Measurements from ENCODE around the gene HDAC8. TPM values are rescaled to one million over a fixed set of nuclear protein-coding genes. Genes with fewer than 3 reads are reported as not detected.

Gene HDAC8
- total and polyA plus RNA-seq, 8 donors, result 28.7 to 49.5 (median 39.6) TPM

DNA sequence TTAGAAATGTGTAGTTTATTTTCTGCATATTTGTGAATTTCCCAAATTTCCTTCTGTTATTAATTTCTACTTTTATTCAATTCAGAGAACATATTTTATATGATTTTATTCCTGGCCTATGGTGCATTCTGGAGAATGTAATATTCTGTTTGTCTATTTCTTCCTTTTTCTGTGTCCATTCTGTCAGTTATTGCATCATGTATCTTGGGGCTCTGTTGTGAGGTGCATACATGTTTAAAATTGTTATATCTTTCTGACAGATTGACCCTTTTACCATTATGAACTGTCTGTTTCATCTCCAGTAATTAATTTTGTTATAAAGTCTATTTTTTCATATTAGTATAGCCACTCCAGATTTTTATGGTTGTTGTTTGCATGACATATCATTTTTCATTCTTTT is 170.0 kb downstream of the HDAC8 start:
- no peaks in the 10 kb centered on the region for H3K36me3 ChIP-seq
- H3K4me3 ChIP-seq, result no peak overlapping the region
- ATAC-seq (no peak), DNase-seq (no peak)
- H3K27ac ChIP-seq, result no peak overlapping the region
- no peak for TF ChIP-seq CTCF (IDR thresholded peaks at IDR 0.05)
- H3K4me1 ChIP-seq, result no peaks in the 10 kb centered on the region
- H3K9me3 ChIP-seq, result no peaks in the 10 kb centered on the region
- intact Hi-C loops (cut with DNase I), result no loop called here
- H3K27me3 ChIP-seq, result no peaks in the 10 kb centered on the region

DNA sequence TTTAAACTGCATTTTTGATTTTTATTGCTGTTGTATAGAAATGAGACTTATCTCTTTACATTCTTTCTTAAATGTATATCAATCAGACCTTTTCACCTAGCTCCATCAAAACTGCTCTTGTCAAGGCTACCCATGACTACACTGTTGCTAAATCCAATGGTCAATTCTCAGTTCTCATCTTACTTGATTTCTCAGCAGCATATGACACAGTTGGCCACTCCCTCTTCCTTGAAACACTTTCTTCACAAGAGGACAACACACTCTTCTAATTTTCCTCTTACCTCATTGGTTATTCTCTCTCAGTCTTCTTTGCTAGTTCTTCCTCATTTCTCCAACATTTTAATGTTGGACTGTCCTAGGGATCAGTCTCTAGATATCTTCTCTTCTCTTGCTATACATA is 172.8 kb downstream of the HDAC8 start:
- intact Hi-C loops (cut with DNase I), result no loop called here
- DNase-seq (no peak), ATAC-seq (no peak)
- Histone ChIP-seq H3K9me3 (no peaks in the 10 kb centered on the region), H3K4me3 (no peak overlapping the region), H3K4me1 (peaks cover 0 to 10% of the 10 kb centered on the region in 2 donors), H3K27me3 (no peaks in the 10 kb centered on the region), H3K36me3 (no peaks in the 10 kb centered on the region), H3K27ac (no peak overlapping the region)
- TF ChIP-seq CTCF (IDR thresholded peaks at IDR 0.05), result no peak

GRCh38 chrX:72396117-72396516 is 176.5 kb downstream of the HDAC8 start:
- TF ChIP-seq CTCF (IDR thresholded peaks at IDR 0.05), result no peak
- DNase-seq (no peak), ATAC-seq (peak; percentile 13)
- Histone ChIP-seq H3K4me3 (no peak overlapping the region), H3K27ac (no peak overlapping the region), H3K36me3 (no peaks in the 10 kb centered on the region), H3K9me3 (no peaks in the 10 kb centered on the region), H3K4me1 (peaks cover 0 to 11% of the 10 kb centered on the region in 2 donors), H3K27me3 (peaks cover 0 to 3% of the 10 kb centered on the region in 2 donors)
- intact Hi-C loops (cut with DNase I), result no loop called here

GRCh38 chrX:72395237-72395636 is 177.4 kb downstream of the HDAC8 start:
- Histone ChIP-seq H3K27me3 (peaks cover 0 to 3% of the 10 kb centered on the region in 2 donors), H3K36me3 (no peaks in the 10 kb centered on the region), H3K4me3 (no peak overlapping the region), H3K27ac (no peak overlapping the region), H3K9me3 (no peaks in the 10 kb centered on the region), H3K4me1 (peaks cover 0 to 11% of the 10 kb centered on the region in 2 donors)
- DNase-seq (peak in 1 of 4 donors; percentile 19), ATAC-seq (peak; percentile 34)
- intact Hi-C loops (cut with DNase I), result no loop called here
- no peak for TF ChIP-seq CTCF (IDR thresholded peaks at IDR 0.05)

DNA sequence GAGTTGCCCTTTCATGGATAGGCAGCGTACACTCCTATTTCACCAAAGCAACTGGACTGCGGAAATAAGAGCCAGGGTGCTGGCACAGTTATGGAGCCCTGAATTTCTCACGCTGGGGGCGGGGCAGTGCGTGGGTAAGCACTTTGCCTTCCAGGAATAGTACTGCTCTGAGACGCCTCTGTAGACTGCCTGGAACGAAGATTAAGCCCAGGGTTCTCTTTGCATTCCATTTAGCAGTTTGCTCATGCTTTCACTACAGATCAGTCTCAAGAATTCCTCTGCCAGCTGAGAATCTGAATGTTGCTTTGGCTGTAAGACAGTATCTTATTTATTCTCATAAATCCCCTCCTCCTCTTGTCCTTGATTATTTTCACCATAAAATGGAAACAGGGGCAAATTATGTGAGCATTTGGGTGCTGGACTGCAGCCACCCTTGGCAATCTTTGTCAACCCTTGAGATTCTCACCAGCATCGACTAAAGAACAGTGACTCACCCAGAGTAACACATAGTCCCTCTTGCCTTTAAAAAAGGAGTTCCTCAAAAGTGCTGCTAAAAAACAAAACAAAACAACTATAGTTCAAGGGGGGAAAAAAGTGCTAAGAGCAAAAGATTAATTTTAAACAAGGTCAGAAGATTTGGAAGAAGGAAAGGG is 178.0 kb downstream of the HDAC8 start:
- ATAC-seq, result peak; percentile 66
- no peaks in the 10 kb centered on the region for H3K36me3 ChIP-seq
- no peak overlapping the region for H3K4me3 ChIP-seq
- intact Hi-C loops (cut with DNase I), result no loop called here
- no peaks in the 10 kb centered on the region for H3K9me3 ChIP-seq
- peaks cover 0 to 11% of the 10 kb centered on the region in 2 donors for H3K4me1 ChIP-seq
- DNase-seq, result no peak
- H3K27ac ChIP-seq, result no peak overlapping the region
- no peak for TF ChIP-seq CTCF (IDR thresholded peaks at IDR 0.05)
- H3K27me3 ChIP-seq, result peaks cover 0 to 3% of the 10 kb centered on the region in 2 donors

All from left lung (tissue), 10 donors.